H1 (cell line): Measurements from ENCODE around the gene UBXN1. TPM values are rescaled to one million over a fixed set of nuclear protein-coding genes. Genes with fewer than 3 reads are reported as not detected.

Experiments
- CTCF ChIA-PET: fragments of 300-600 bp; sonication (Branson Sonifier 250); formaldehyde crosslinking; loops from one replicate; lab custom pipeline; 2021; ENCODE audit not compliant: partially characterized antibody; lab: Charles Lee
- POLR2A ChIA-PET: fragments of 300-600 bp; sonication (Branson Sonifier 250); formaldehyde crosslinking; loops from one replicate; lab custom pipeline; 2021; ENCODE audit warnings: inconsistent platforms; ENCODE audit not compliant: partially characterized antibody; lab: Charles Lee
- DNase-seq, 2 experiments: peaks; one replicate each; pipeline versions ENCODE4 v3.0.0 to v3.0.0-alpha.2; 2010 to 2022; ENCODE audit warnings: low spot score in 2 of 2, low read depth in 1 of 2, mixed read lengths in 1 of 2
- FAIRE-seq: peaks from 2 replicates; lab custom pipeline; 2011; peaks lifted over from hg19 to GRCh38; lab: Jason Lieb, UNC
- H2AFZ ChIP-seq: 2 replicates; pipeline ENCODE4 v1.8.1; 2012; ENCODE audit warnings: low read length, inconsistent platforms
- H2AK5ac ChIP-seq: 2 replicates; pipeline ENCODE4 v1.6.1; 2013; ENCODE audit warnings: low read depth, low read length
- H2BK120ac ChIP-seq: replicated peaks from 2 replicates; pipeline ENCODE3; 2013; ENCODE audit warnings: low read depth, low read length, inconsistent platforms
- H2BK12ac ChIP-seq: 2 replicates; pipeline ENCODE4 v1.6.1; 2013; ENCODE audit warnings: low read depth, low read length
- H2BK15ac ChIP-seq: 2 replicates; pipeline ENCODE4 v1.6.1; 2013; ENCODE audit warnings: low read length
- H2BK20ac ChIP-seq: 2 replicates; pipeline ENCODE4 v1.6.1; 2013; ENCODE audit warnings: low read length
- H2BK5ac ChIP-seq: 2 replicates; pipeline ENCODE4 v1.6.1; 2013; ENCODE audit warnings: low read depth, low read length
- H3K14ac ChIP-seq: 2 replicates; pipeline ENCODE4 v1.6.1; 2013; ENCODE audit warnings: inconsistent platforms; ENCODE audit not compliant: insufficient read length
- H3K18ac ChIP-seq: 2 replicates; pipeline ENCODE4 v1.6.1; 2013; ENCODE audit warnings: low read length; ENCODE audit errors: extremely low read depth
- H3K23ac ChIP-seq: 2 replicates; pipeline ENCODE4 v1.6.1; 2013; ENCODE audit warnings: inconsistent platforms; ENCODE audit not compliant: insufficient read length
- H3K23me2 ChIP-seq: 2 replicates; pipeline ENCODE4 v1.6.1; 2013; ENCODE audit warnings: low read depth, low read length
- H3K27ac ChIP-seq: 2 replicates; pipeline ENCODE4 v1.6.1; 2011; ENCODE audit warnings: low read depth, low read length, inconsistent platforms
- H3K27me3 ChIP-seq, 4 experiments: replicated peaks in 1 of 4; 1 replicate in 1 of 4; 2 replicates in 3 of 4; pipeline versions ENCODE4 v1.6.1 to v1.8.1; 2011 to 2013; ENCODE audit warnings: low read length in 3 of 4, mild to moderate bottlenecking in 3 of 4, inconsistent platforms in 2 of 4, mixed read lengths in 2 of 4, moderate library complexity in 1 of 4; ENCODE audit not compliant: control insufficient read depth in 3 of 4, insufficient read depth in 3 of 4; ENCODE audit errors: extremely low read depth in 1 of 4
- H3K36me3 ChIP-seq, 4 experiments: 2 replicates each; pipeline versions ENCODE4 v1.6.1 to v1.8.1; 2011 to 2013; ENCODE audit warnings: mild to moderate bottlenecking in 4 of 4, low read length in 3 of 4, moderate library complexity in 2 of 4, control low read depth in 1 of 4, inconsistent platforms in 1 of 4; ENCODE audit not compliant: insufficient read depth in 4 of 4, control insufficient read depth in 2 of 4
- H3K4ac ChIP-seq: replicated peaks from 2 replicates; pipeline ENCODE3; 2013; ENCODE audit warnings: low read length, low read depth, mixed read lengths, inconsistent platforms; ENCODE audit not compliant: insufficient read length
- H3K4me1 ChIP-seq, 4 experiments: replicated peaks in 1 of 4; 1 replicate in 1 of 4; 2 replicates in 3 of 4; pipeline versions ENCODE4 v1.6.1 to v1.8.1; 2011 to 2013; ENCODE audit warnings: low read length in 3 of 4, inconsistent platforms in 2 of 4, mixed read lengths in 1 of 4; ENCODE audit not compliant: insufficient read depth in 4 of 4, control insufficient read depth in 3 of 4
- H3K4me2 ChIP-seq, 2 experiments: 2 replicates each; pipeline versions ENCODE4 v1.6.1 to v1.8.1; 2011 to 2013; ENCODE audit warnings: low read depth in 2 of 2, low read length in 2 of 2, control low read depth in 1 of 2, inconsistent platforms in 1 of 2, mild to moderate bottlenecking in 1 of 2; ENCODE audit not compliant: insufficient read depth in 1 of 2
- H3K4me3 ChIP-seq, 4 experiments: fragments of 200-600, 300-600 bp in 1 of 4; sonication (generic), shearing (Covaris generic), sonication (Bioruptor Twin) in 1 of 4; 2 replicates each; pipeline versions ENCODE4 v1.5.1 to v1.8.1; 2011 to 2016; ENCODE audit warnings: low read length in 4 of 4, low read depth in 3 of 4, control low read depth in 2 of 4, inconsistent platforms in 2 of 4, mild to moderate bottlenecking in 2 of 4, mixed read lengths in 1 of 4, moderate library complexity in 1 of 4; ENCODE audit not compliant: insufficient read depth in 2 of 4; ENCODE audit errors: extremely low read depth in 1 of 4
- H3K56ac ChIP-seq: replicated peaks from 2 replicates; pipeline ENCODE3; 2013; ENCODE audit warnings: low read depth, mild to moderate bottlenecking, mixed read lengths, low read length, inconsistent platforms; ENCODE audit not compliant: insufficient read length
- H3K79me1 ChIP-seq: 2 replicates; pipeline ENCODE4 v1.6.1; 2013; ENCODE audit warnings: low read depth, low read length, control low read depth
- H3K79me2 ChIP-seq, 2 experiments: 2 replicates each; pipeline versions ENCODE4 v1.6.1 to v1.8.1; 2012 to 2013; ENCODE audit warnings: low read length in 2 of 2, mild to moderate bottlenecking in 2 of 2, inconsistent platforms in 1 of 2; ENCODE audit not compliant: insufficient read depth in 2 of 2, control insufficient read depth in 1 of 2
- H3K9ac ChIP-seq, 4 experiments: replicated peaks in 1 of 4; 1 replicate in 1 of 4; 2 replicates in 3 of 4; pipeline versions ENCODE4 v1.6.1 to v1.8.1; 2011 to 2013; ENCODE audit warnings: low read depth in 3 of 4, low read length in 3 of 4, control low read depth in 2 of 4, mild to moderate bottlenecking in 2 of 4, moderate library complexity in 2 of 4, inconsistent platforms in 1 of 4; ENCODE audit errors: extremely low read depth in 1 of 4
- H3K9me3 ChIP-seq, 2 experiments: 2 replicates each; pipeline versions ENCODE4 v1.6.1 to v1.8.1; 2012 to 2013; ENCODE audit warnings: mild to moderate bottlenecking in 2 of 2, moderate library complexity in 2 of 2, control low read depth in 1 of 2, inconsistent platforms in 1 of 2, low read depth in 1 of 2, low read length in 1 of 2, mixed read lengths in 1 of 2; ENCODE audit not compliant: insufficient read depth in 2 of 2
- H4K20me1 ChIP-seq, 2 experiments: replicated peaks in 1 of 2; 2 replicates each; pipeline versions ENCODE3 to v1.8.1; 2011 to 2013; ENCODE audit warnings: inconsistent platforms in 2 of 2, low read length in 2 of 2, mild to moderate bottlenecking in 1 of 2; ENCODE audit not compliant: insufficient read depth in 2 of 2, control insufficient read depth in 1 of 2
- H4K5ac ChIP-seq: 2 replicates; pipeline ENCODE4 v1.6.1; 2013; ENCODE audit warnings: low read length, low read depth, mixed read lengths, inconsistent platforms; ENCODE audit not compliant: insufficient read length
- H4K8ac ChIP-seq: 2 replicates; pipeline ENCODE4 v1.8.0; 2013; ENCODE audit warnings: mild to moderate bottlenecking, moderate library complexity, low read length, inconsistent platforms; ENCODE audit not compliant: insufficient read depth; ENCODE audit errors: extremely low read depth
- H4K91ac ChIP-seq: replicated peaks from 2 replicates; pipeline ENCODE3; 2013; ENCODE audit warnings: low read length, mixed read lengths, inconsistent platforms; ENCODE audit not compliant: insufficient read length
- BRCA1 ChIP-seq: IDR thresholded peaks from 2 replicates; pipeline ENCODE4 v1.6.1; 2012; ENCODE audit warnings: low read depth, low read length, improper control_type of control experiment
- CEBPB ChIP-seq: IDR thresholded peaks from 2 replicates; pipeline ENCODE4 v1.6.1; 2012; ENCODE audit warnings: low read depth, low read length
- EZH2 ChIP-seq: fragments of 200-600 bp; sonication (generic); IDR thresholded peaks from 2 replicates; pipeline ENCODE4 v1.7.1; 2012; ENCODE audit warnings: low read depth, mild to moderate bottlenecking, moderate library complexity, low read length, inconsistent platforms; ENCODE audit not compliant: severe bottlenecking
- SRF ChIP-seq: IDR thresholded peaks from 2 replicates; pipeline ENCODE4 v1.6.1; 2011; ENCODE audit warnings: mild to moderate bottlenecking, low read depth, low read length, moderate library complexity
- TAF7 ChIP-seq: optimal IDR thresholded peaks from 2 replicates; pipeline ENCODE3; 2011; ENCODE audit warnings: low read depth, mild to moderate bottlenecking, inconsistent platforms, low read length, moderate library complexity, borderline replicate concordance
- USF2 ChIP-seq: IDR thresholded peaks from 2 replicates; pipeline ENCODE4 v1.6.1; 2011; ENCODE audit warnings: low read length, improper control_type of control experiment
- WGBS, 2 experiments: shearing (Covaris generic) in 1 of 2; methylation state at CpG; one replicate each; pipeline versions ENCODE4 v1.1.6 to v1.1.7; 2013 to 2015; ENCODE audit warnings: low lambda C conversion rate in 2 of 2, mixed read lengths in 2 of 2, inconsistent platforms in 1 of 2, low coverage in 1 of 2, missing lambda C conversion rate in 1 of 2; ENCODE audit not compliant: insufficient replicate concordance in 2 of 2, insufficient coverage in 1 of 2, insufficient read length in 1 of 2; ENCODE audit errors: extremely low coverage in 1 of 2, missing lambda C conversion rate in 1 of 2; 5-methylcytosine and 5-hydroxymethylcytosine counted together
- polyA plus RNA-seq, 7 experiments: library from polyadenylated mRNA; depleted of rRNA in 3 of 7; stranded (reverse) in 5 of 7; unstranded in 2 of 7; fragments of >200 nt in 5 of 7; fragments of 200-250 nt in 2 of 7; gene quantifications; 1 replicate in 5 of 7; 2 replicates in 1 of 7; 4 replicates in 1 of 7; pipeline versions ENCODE4 v1.2.1 to v1.2.3, GENCODE V29; 2011 to 2013; ENCODE audit warnings: missing spikeins in 2 of 7, mixed read lengths in 2 of 7
- total RNA-seq: library from RNA; stranded (reverse); fragmentation: NEBNext Ultra II Directional; extraction: Animal tissue kit (Norgen Biotek cat#: 25700); gene quantifications from 2 replicates; pipeline ENCODE4 v1.2.1, GENCODE V29; 2021

Gene UBXN1
- total and polyA plus RNA-seq, 2 of the 8 experiments (the other 6 are each of a cell fraction or from before 2014, with no cell fraction given): 78.6 to 114 TPM

GRCh38 chr11:62716206-62716605 lies 37.3 kb upstream of the UBXN1 start:
- no peaks in the 10 kb centered on the region for H3K23me2 ChIP-seq
- TF ChIP-seq CEBPB: no peak
- TF ChIP-seq SRF: no peak
- TF ChIP-seq EZH2: no peak
- no peak for TF ChIP-seq TAF7
- no peak for TF ChIP-seq USF2
- no peak for TF ChIP-seq BRCA1

More at GRCh38 chr11:62716206-62716605, 37.3 kb upstream of the UBXN1 start:
- no peak overlapping the region for H3K9ac ChIP-seq
- DNase-seq (no peak), FAIRE-seq (no peak)
- no peak overlapping the region for H3K27ac ChIP-seq
- H4K91ac ChIP-seq: no peak overlapping the region
- H3K36me3 ChIP-seq: peaks cover 39 to 97% (median 76%) of the 10 kb centered on the region in 4 experiments
- H3K14ac ChIP-seq: no peak overlapping the region
- WGBS, 2 experiments: 90% methylated on average over 5 of the region's 5 CpGs; no CpG with 5 or more reads in 1 of the 2 experiments
- H3K4me1 ChIP-seq: peaks cover 0 to 13% (median 2%) of the 10 kb centered on the region in 4 experiments; a peak in 3 of 7 replicates
- no peaks in the 10 kb centered on the region for H3K9me3 ChIP-seq
- H4K20me1 ChIP-seq: peaks cover 0 to 3% of the 10 kb centered on the region in 2 experiments
- no peak overlapping the region for H4K8ac ChIP-seq
- ChIA-PET CTCF (interaction anchor here (0.6 to 4.0 kb wide), 9 partner anchors 8 to 497 kb away, joined by 3 to 26 read pairs (median 4); partner anchors contain the start of gene TAF6L), POLR2A (interaction anchor here (1.1 to 61.4 kb wide), 8 partner anchors 8 to 142 kb away, joined by 3 to 2041 read pairs (median 11); partner anchors contain the start of genes BSCL2, C11orf98, CSKMT and EEF1G)
- H2AK5ac ChIP-seq: no peak overlapping the region
- no peak overlapping the region for H2BK5ac ChIP-seq
- H3K23ac ChIP-seq: no peak overlapping the region
- H2AFZ ChIP-seq: no peak overlapping the region
- H3K4ac ChIP-seq: no peak overlapping the region
- H2BK120ac ChIP-seq: no peak overlapping the region
- no peak overlapping the region for H2BK20ac ChIP-seq
- H3K79me2 ChIP-seq: peaks cover 0 to 19% of the 10 kb centered on the region in 2 experiments; a peak in 2 of 4 replicates
- no peak overlapping the region for H2BK15ac ChIP-seq
- no peak overlapping the region for H3K4me2 ChIP-seq
- no peaks in the 10 kb centered on the region; a peak in 1 of 7 replicates for H3K27me3 ChIP-seq
- no peak overlapping the region for H3K18ac ChIP-seq
- no peak overlapping the region for H3K4me3 ChIP-seq
- H2BK12ac ChIP-seq: no peak overlapping the region
- H3K79me1 ChIP-seq: no peaks in the 10 kb centered on the region; the same call in 1 of the 2 replicates
- H3K56ac ChIP-seq: no peak overlapping the region
- H4K5ac ChIP-seq: no peak overlapping the region
